GM19324 (cell line): ENCODE measurements around the gene PNPLA2.

Experiments used
- ATAC-seq: cut with Tn5 transposase; IDR thresholded peaks from one replicate; pipeline ENCODE4 v1.9.1; 2021; ENCODE audit warnings: mild to moderate bottlenecking, moderate library complexity; ENCODE audit not compliant: unreplicated experiment, low FRiP score

Gene PNPLA2

GRCh38 chr11:854601-855329 lies 36.1 kb downstream of the PNPLA2 start:
- ATAC-seq, result no peak

GRCh38 chr11:855330-855674 lies 36.6 kb downstream of the PNPLA2 start:
- no peak for ATAC-seq

GRCh38 chr11:855796-856195 lies 37.1 kb downstream of the PNPLA2 start:
- no peak for ATAC-seq

- no peak for ATAC-seq
These were observed 37.7 kb downstream of the PNPLA2 start for GRCh38 chr11:856397-856796.

GRCh38 chr11:858053-858761 lies 39.5 kb downstream of the PNPLA2 start:
- ATAC-seq, result no peak

GRCh38 chr11:858762-859339 lies 40.1 kb downstream of the PNPLA2 start:
- ATAC-seq, result no peak

- ATAC-seq, result no peak
These were observed 40.8 kb downstream of the PNPLA2 start for GRCh38 chr11:859394-860131.

GRCh38 chr11:860234-861104 lies 41.8 kb downstream of the PNPLA2 start:
- ATAC-seq, result no peak

- no peak for ATAC-seq
These were observed 42.4 kb downstream of the PNPLA2 start for GRCh38 chr11:861105-861479.

- no peak for ATAC-seq
These were observed 43.5 kb downstream of the PNPLA2 start for GRCh38 chr11:862081-862661.

GRCh38 chr11:862696-863022 lies 43.9 kb downstream of the PNPLA2 start:
- ATAC-seq, result no peak

- ATAC-seq, result no peak
These were observed 44.6 kb downstream of the PNPLA2 start for GRCh38 chr11:863023-863909.

- ATAC-seq, result no peak
These were observed 45.5 kb downstream of the PNPLA2 start for GRCh38 chr11:863910-864827.

- no peak for ATAC-seq
These were observed 46.2 kb downstream of the PNPLA2 start for GRCh38 chr11:864898-865297.

GRCh38 chr11:865462-866430 lies 47.0 kb downstream of the PNPLA2 start:
- no peak for ATAC-seq

GRCh38 chr11:866481-866880 lies 47.8 kb downstream of the PNPLA2 start:
- ATAC-seq, result no peak

GRCh38 chr11:867856-868358 lies 49.2 kb downstream of the PNPLA2 start:
- ATAC-seq, result no peak
